Neural progenitor cell (in vitro differentiated cells): ENCODE results near the gene MAPKAPK3. TPM values are rescaled to one million over a fixed set of nuclear protein-coding genes. Genes with fewer than 3 reads are reported as not detected.

Experiments
- DNase-seq: peaks from one replicate; pipeline ENCODE4 v3.0.0-alpha.2; 2016; ENCODE audit warnings: low spot score
- H2AFZ ChIP-seq: fragments of 200-600 bp; sonication (generic); replicated peaks from 2 replicates; pipeline ENCODE4 v1.6.1; 2016; ENCODE audit warnings: antibody characterized with exemption
- H3F3A ChIP-seq: fragments of 200-600 bp; sonication (generic); 2 replicates; pipeline ENCODE4 v1.6.1; 2016; ENCODE audit warnings: antibody characterized with exemption, low read depth
- H3K27ac ChIP-seq: fragments of 200-600 bp; sonication (generic); 2 replicates; pipeline ENCODE4 v1.5.1; 2016; ENCODE audit warnings: mild to moderate bottlenecking
- H3K27me3 ChIP-seq: fragments of 200-600 bp; sonication (generic); 2 replicates; pipeline ENCODE4 v1.6.1; 2016; ENCODE audit warnings: mild to moderate bottlenecking, moderate library complexity
- H3K36me3 ChIP-seq: fragments of 200-600 bp; sonication (generic); 2 replicates; pipeline ENCODE4 v1.5.1; 2016
- H3K4me1 ChIP-seq: fragments of 200-600 bp; sonication (generic); 2 replicates; pipeline ENCODE4 v1.6.1; 2016; ENCODE audit warnings: mixed run types
- H3K4me2 ChIP-seq: fragments of 200-600 bp; sonication (generic); 2 replicates; pipeline ENCODE4 v1.6.1; 2016
- H3K4me3 ChIP-seq: fragments of 200-600 bp; sonication (generic); 2 replicates; pipeline ENCODE4 v1.5.1; 2016
- H3K79me2 ChIP-seq: fragments of 200-600 bp; sonication (generic); 2 replicates; pipeline ENCODE4 v1.6.1; 2016; ENCODE audit warnings: low read depth
- H3K9ac ChIP-seq: fragments of 200-600 bp; sonication (generic); 2 replicates; pipeline ENCODE4 v1.6.1; 2016
- H3K9me3 ChIP-seq: fragments of 200-600 bp; sonication (generic); 2 replicates; pipeline ENCODE4 v1.5.1; 2016; ENCODE audit warnings: low read depth
- H4K20me1 ChIP-seq: fragments of 200-600 bp; sonication (generic); 2 replicates; pipeline ENCODE4 v1.6.1; 2016; ENCODE audit warnings: low read depth
- H3K27ac Mint-ChIP-seq: 3 replicates; pipeline ENCODE4 v1.8.0; 2021; ENCODE audit warnings: mixed read lengths
- H3K27me3 Mint-ChIP-seq: 2 replicates; pipeline ENCODE4 v1.8.0; 2022; ENCODE audit warnings: low read depth, mild to moderate bottlenecking, inconsistent platforms, moderate library complexity, mixed read lengths; ENCODE audit not compliant: insufficient read depth
- H3K36me3 Mint-ChIP-seq: 3 replicates; pipeline ENCODE4 v1.8.0; 2021; ENCODE audit warnings: mixed read lengths
- H3K4me1 Mint-ChIP-seq: 3 replicates; pipeline ENCODE4 v1.8.0; 2021; ENCODE audit warnings: mixed read lengths
- H3K4me3 Mint-ChIP-seq: 3 replicates; pipeline ENCODE4 v1.8.0; 2021; ENCODE audit warnings: mild to moderate bottlenecking, moderate library complexity, mixed read lengths
- H3K9me3 Mint-ChIP-seq: 3 replicates; pipeline ENCODE4 v1.8.0; 2020; ENCODE audit warnings: mixed read lengths
- CTCF ChIP-seq: fragments of 200-600 bp; sonication (generic); IDR thresholded peaks from 2 replicates; pipeline ENCODE4 v1.5.1; 2017; ENCODE audit warnings: antibody characterized with exemption, mild to moderate bottlenecking
- EZH2 ChIP-seq: fragments of 200-600 bp; sonication (generic); IDR thresholded peaks from 2 replicates; pipeline ENCODE4 v1.6.1; 2017; ENCODE audit warnings: antibody characterized with exemption, mild to moderate bottlenecking, moderate library complexity
- EZH2phosphoT487 ChIP-seq: fragments of 200-600 bp; sonication (generic); IDR thresholded peaks from 2 replicates; pipeline ENCODE4 v1.6.1; 2017; ENCODE audit warnings: antibody characterized with exemption
- total RNA-seq: library from RNA; depleted of rRNA; stranded (reverse); fragments of >200 nt; gene quantifications from 2 replicates; pipeline ENCODE4 v1.2.3, GENCODE V29; 2015; ENCODE audit warnings: low replicate concordance

The MAPKAPK3 gene
- total RNA-seq, 1 donor from 2014 or later: 47.7 TPM

GRCh38 chr3:50658831-50659230 is 41.9 kb downstream of the MAPKAPK3 start:
- Histone ChIP-seq H3K9ac (no peak overlapping the region), H3K27ac (no peak overlapping the region), H3F3A (no peaks in the 10 kb centered on the region), H3K4me1 (no peaks in the 10 kb centered on the region), H2AFZ (no peak overlapping the region), H3K9me3 (no peaks in the 10 kb centered on the region), H3K36me3 (no peaks in the 10 kb centered on the region), H3K4me2 (no peak overlapping the region), H3K27me3 (no peaks in the 10 kb centered on the region), H3K4me3 (no peak overlapping the region), H3K79me2 (no peaks in the 10 kb centered on the region), H4K20me1 (no peaks in the 10 kb centered on the region)
- no peaks in the 10 kb centered on the region for H3K9me3 Mint-ChIP-seq
- no peak overlapping the region for H3K4me3 Mint-ChIP-seq
- H3K27me3 Mint-ChIP-seq: peaks cover 12% of the 10 kb centered on the region
- peaks cover 2% of the 10 kb centered on the region for H3K4me1 Mint-ChIP-seq
- no peak for TF ChIP-seq CTCF
- TF ChIP-seq EZH2phosphoT487: no peak
- no peak for TF ChIP-seq EZH2
- H3K36me3 Mint-ChIP-seq: no peaks in the 10 kb centered on the region
- no peak overlapping the region for H3K27ac Mint-ChIP-seq
- DNase-seq: no peak

GRCh38 chr3:50660386-50660785 is 43.4 kb downstream of the MAPKAPK3 start:
- no peak overlapping the region for H2AFZ ChIP-seq
- H3K9ac ChIP-seq: no peak overlapping the region
- no peaks in the 10 kb centered on the region for H3K9me3 ChIP-seq
- no peak overlapping the region for H3K4me3 ChIP-seq
- Mint-ChIP-seq H3K27ac (no peak overlapping the region), H3K36me3 (no peaks in the 10 kb centered on the region), H3K4me3 (no peak overlapping the region), H3K27me3 (peaks cover 15% of the 10 kb centered on the region), H3K4me1 (peaks cover 2% of the 10 kb centered on the region), H3K9me3 (no peaks in the 10 kb centered on the region)
- no peaks in the 10 kb centered on the region for H4K20me1 ChIP-seq
- no peaks in the 10 kb centered on the region for H3K36me3 ChIP-seq
- DNase-seq: no peak
- H3K4me2 ChIP-seq: no peak overlapping the region
- no peaks in the 10 kb centered on the region for H3K79me2 ChIP-seq
- no peaks in the 10 kb centered on the region for H3K27me3 ChIP-seq
- H3K4me1 ChIP-seq: peaks cover 1% of the 10 kb centered on the region
- H3K27ac ChIP-seq: no peak overlapping the region
- H3F3A ChIP-seq: no peaks in the 10 kb centered on the region
- TF ChIP-seq EZH2phosphoT487 (no peak), CTCF (no peak)

GRCh38 chr3:50661321-50661837 is 44.4 kb downstream of the MAPKAPK3 start:
- no peak overlapping the region for H3K4me3 ChIP-seq

More at GRCh38 chr3:50661321-50661837, 44.4 kb downstream of the MAPKAPK3 start:
- Histone ChIP-seq H4K20me1 (no peaks in the 10 kb centered on the region), H3K4me2 (no peak overlapping the region), H3F3A (no peaks in the 10 kb centered on the region), H3K79me2 (no peaks in the 10 kb centered on the region), H3K36me3 (no peaks in the 10 kb centered on the region), H3K27me3 (no peaks in the 10 kb centered on the region), H3K9me3 (no peaks in the 10 kb centered on the region), H3K9ac (no peak overlapping the region), H2AFZ (no peak overlapping the region), H3K27ac (no peak overlapping the region), H3K4me1 (peaks cover 4% of the 10 kb centered on the region)
- TF ChIP-seq EZH2: no peak
- no peak for TF ChIP-seq CTCF
- no peak for TF ChIP-seq EZH2phosphoT487
- peak overlapping the region; percentile 0 for H3K27ac Mint-ChIP-seq
- no peak overlapping the region for H3K4me3 Mint-ChIP-seq
- no peaks in the 10 kb centered on the region for H3K36me3 Mint-ChIP-seq
- peaks cover 14% of the 10 kb centered on the region for H3K27me3 Mint-ChIP-seq
- no peak for DNase-seq
- H3K9me3 Mint-ChIP-seq: no peaks in the 10 kb centered on the region
- H3K4me1 Mint-ChIP-seq: peaks cover 4% of the 10 kb centered on the region
